Fibroblast of skin of scalp (primary cell): ENCODE results near the gene MOB3A.

Experiments
- DNase-seq: peaks from one replicate; pipeline ENCODE4 v3.0.0-alpha.2; 2013

MOB3A gene

DNA sequence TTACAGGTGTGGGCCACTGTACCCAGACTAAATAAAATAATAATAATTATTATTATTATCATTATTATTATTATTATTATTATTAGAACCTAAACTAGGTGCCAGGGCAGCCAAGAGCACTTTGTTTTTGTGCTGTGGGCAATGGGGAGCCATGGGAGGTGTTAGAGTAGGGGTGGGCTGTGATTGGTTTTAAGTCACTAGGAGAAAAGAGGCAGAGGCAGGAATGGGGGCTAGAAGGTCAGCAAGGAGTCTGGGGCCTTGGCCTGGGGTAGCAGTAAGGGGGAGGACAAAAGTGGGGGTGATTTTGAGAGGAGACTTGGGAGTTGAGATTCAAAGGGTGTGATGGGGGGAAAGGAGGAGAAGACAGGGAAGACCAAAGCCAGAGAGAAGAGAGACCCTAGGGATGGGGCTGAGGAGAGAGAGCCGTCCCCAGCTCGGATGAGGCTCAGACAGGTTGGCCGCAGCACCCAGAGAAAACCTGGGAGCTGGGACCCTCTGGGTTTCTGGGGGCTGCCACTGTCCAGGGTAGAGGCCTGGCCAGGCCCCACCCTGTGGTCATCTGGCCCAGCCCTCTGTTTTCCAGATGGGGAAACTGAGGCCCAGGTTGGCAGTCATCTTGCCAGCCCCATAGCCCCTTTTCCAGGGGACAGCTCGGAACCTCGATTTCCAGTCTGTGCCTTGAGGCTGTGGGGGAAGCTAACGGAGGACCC lies 62.9 kb downstream of the MOB3A start:
- no peak for DNase-seq

DNA sequence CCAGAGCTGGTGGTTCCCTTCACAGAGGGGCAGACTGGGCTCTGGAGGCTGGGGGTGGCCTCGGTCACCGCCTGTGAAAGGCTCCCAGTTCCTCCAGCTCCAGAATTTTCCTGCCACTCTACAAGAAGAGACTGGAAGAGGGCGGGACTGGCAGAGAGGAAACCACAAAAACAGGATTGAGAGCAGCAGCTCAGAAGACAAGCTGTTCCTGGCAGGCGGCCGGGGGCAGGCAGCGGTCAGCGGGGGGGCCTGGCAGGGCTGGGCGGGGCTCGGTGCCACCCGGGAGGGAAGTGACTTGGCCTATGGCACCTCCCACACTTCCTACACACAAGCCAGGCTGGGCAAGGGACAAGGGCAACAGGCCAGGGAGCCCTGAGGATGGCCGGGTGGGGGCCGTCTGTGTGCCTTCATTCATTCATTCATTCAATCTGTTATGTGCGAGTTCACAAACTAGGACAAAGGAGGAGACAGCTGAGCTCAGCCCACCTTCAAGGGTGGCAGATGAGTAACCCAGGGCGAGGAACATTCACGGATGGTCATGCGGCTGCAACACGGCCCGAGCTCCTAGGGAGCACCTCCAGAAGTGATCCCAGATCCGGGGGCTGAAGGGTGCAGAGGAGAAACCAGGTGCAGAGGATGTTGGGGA lies 63.7 kb downstream of the MOB3A start:
- peak; percentile 88 for DNase-seq

DNA sequence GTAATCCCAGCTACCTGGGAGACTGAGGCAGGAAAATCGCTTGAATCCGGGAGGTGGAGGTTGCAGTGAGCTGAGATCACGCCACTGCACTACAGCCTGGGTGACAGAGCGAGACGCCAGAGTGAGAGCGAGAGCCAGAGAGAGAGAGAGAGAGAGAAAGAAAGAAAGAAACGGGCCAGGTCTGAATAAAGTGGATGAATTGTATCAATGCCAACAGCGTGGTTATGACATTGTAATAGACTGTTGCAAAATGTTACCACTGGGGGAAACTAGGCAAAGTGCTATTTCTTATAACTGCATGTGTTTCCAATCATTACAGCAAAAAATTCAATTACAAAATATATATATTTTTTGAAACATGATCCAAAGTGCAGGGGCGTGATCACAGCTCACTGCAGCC lies 68.8 kb downstream of the MOB3A start:
- peak; percentile 79 for DNase-seq

DNA sequence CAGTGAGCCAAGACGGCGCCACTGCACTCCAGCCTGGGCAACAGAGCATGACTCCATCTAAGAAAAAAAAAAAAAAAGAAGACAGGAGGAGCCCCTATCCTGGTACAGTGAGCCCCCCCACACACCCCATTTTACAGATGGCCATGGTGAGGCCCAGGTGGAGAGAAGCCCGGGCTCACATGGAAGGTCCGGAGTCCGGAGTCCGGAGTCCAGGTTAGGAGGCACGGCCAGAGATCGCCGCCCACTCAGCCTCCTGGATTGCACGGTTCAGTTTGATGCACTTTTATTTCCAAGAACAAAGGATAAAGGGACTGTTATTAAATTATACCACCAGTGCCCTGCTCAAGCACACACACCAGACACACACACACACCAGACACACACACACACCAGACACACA lies 69.4 kb downstream of the MOB3A start:
- no peak for DNase-seq

DNA sequence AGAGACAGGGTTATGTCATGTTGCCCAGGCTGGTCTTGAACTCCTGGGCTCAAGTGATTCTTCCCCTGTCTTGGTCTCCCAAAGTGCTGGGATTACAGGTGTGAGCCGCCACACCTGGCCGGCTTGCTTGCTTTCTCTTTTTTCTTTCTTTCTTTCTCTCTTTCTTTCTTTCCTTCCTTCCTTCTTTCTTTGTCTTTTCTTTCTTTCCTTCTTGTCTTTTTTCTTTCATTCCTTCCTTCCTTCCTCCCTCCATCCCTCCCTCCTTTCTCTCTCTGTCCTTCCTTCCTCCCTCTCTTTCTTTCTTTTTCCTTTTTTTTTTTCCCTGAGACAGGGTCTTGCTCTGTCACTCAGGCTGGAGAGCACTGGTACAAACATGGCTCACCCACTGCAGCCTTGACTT lies 73.8 kb downstream of the MOB3A start:
- no peak for DNase-seq

DNA sequence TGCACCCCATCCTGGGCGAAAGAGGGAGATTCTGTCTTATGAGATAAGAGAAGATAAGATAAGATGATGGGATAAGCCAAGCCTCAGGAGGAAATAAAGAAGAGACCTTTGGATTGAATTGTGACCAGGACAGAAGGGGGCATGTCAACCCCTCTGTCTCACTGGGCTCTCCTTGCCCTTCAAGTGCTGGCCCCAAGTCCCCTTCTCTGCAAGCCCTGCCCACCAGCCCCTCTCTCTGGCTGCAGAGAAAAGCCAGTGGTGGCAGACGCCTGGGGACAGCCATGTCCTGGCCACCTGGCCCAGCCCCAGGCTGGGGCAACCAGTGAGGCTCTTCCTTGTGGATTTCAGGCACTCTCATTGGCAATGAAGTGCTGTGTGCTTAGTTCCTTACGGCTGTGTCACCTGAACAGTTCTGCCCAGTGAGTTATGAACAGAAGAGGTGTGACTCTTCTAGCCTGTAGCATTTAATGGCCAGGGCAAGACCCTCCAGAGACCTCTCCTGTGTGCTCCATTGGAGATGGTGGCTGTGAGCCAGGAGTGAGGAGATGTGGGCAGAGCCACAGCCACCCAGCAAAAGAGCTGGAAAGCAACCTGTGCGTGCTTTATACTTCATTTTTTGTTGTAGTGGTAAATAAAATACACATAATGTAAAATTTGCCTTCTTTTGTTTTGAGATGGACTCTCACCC lies 74.5 kb downstream of the MOB3A start:
- no peak for DNase-seq
